Measurements from ENCODE around the gene MYO5C.

GRCh38 chr15:52183562-52184173, 111.9 kb downstream of the MYO5C start:
- no peak for TF ChIP-seq POLR2A (IDR thresholded peaks at IDR 0.05)
- peak in 2 of 3 donors; percentile 6 to 35 for TF ChIP-seq CTCF (IDR thresholded peaks at IDR 0.05)

All from breast epithelium (tissue), 3 donors.